H9 (cell line): ENCODE results near the gene DNASE1L2. TPM values are rescaled to one million over a fixed set of nuclear protein-coding genes. Genes with fewer than 3 reads are reported as not detected.

ENCODE experiments used
- DNase-seq: peaks from one replicate; pipeline ENCODE4 v3.0.0-alpha.2; 2017
- H2AFZ ChIP-seq: one replicate; pipeline ENCODE4 v1.6.1; 2013; ENCODE audit warnings: mild to moderate bottlenecking, low read length, control low read depth, moderate library complexity
- H2AK5ac ChIP-seq: 2 replicates; pipeline ENCODE4 v1.6.1; 2013; ENCODE audit warnings: low read length, control low read depth, mixed read lengths; ENCODE audit not compliant: insufficient read length
- H2BK120ac ChIP-seq: one replicate; pipeline ENCODE4 v1.6.1; 2013; ENCODE audit warnings: low read depth, mild to moderate bottlenecking, low read length, control low read depth, inconsistent platforms; ENCODE audit not compliant: poor library complexity, severe bottlenecking
- H2BK12ac ChIP-seq: 2 replicates; pipeline ENCODE4 v1.6.1; 2013; ENCODE audit warnings: low read length, control low read depth, mixed read lengths, low read depth; ENCODE audit not compliant: insufficient read length
- H2BK15ac ChIP-seq: 2 replicates; pipeline ENCODE4 v1.6.1; 2013; ENCODE audit warnings: low read depth, low read length, control low read depth
- H2BK20ac ChIP-seq: one replicate; pipeline ENCODE4 v1.6.1; 2013; ENCODE audit warnings: low read depth, mild to moderate bottlenecking, low read length, control low read depth, inconsistent platforms; ENCODE audit not compliant: poor library complexity, severe bottlenecking
- H2BK5ac ChIP-seq: 2 replicates; pipeline ENCODE4 v1.6.1; 2013; ENCODE audit warnings: low read length, control low read depth, mixed read lengths; ENCODE audit not compliant: insufficient read length
- H3K14ac ChIP-seq: 2 replicates; pipeline ENCODE4 v1.6.1; 2013; ENCODE audit warnings: low read length, control low read depth; ENCODE audit not compliant: insufficient read depth
- H3K18ac ChIP-seq: 2 replicates; pipeline ENCODE4 v1.6.1; 2013; ENCODE audit warnings: low read depth, mild to moderate bottlenecking, mixed read lengths, low read length, control low read depth; ENCODE audit not compliant: insufficient read length
- H3K23ac ChIP-seq: 2 replicates; pipeline ENCODE4 v1.6.1; 2013; ENCODE audit warnings: low read length, control low read depth, mixed read lengths, low read depth; ENCODE audit not compliant: insufficient read length
- H3K23me2 ChIP-seq: 2 replicates; pipeline ENCODE4 v1.6.1; 2013; ENCODE audit warnings: low read depth, mild to moderate bottlenecking, mixed read lengths, low read length, control low read depth; ENCODE audit not compliant: insufficient read length, poor library complexity, severe bottlenecking
- H3K27ac ChIP-seq: 2 replicates; pipeline ENCODE4 v1.5.1; 2013; ENCODE audit warnings: low read length, control low read depth, mixed read lengths, low read depth; ENCODE audit not compliant: insufficient read length
- H3K27me3 ChIP-seq: 2 replicates; pipeline ENCODE4 v1.6.1; 2013; ENCODE audit warnings: low read length, control low read depth, inconsistent platforms; ENCODE audit not compliant: insufficient read depth
- H3K4ac ChIP-seq: 2 replicates; pipeline ENCODE4 v1.6.1; 2013; ENCODE audit warnings: low read depth, mild to moderate bottlenecking, control low read depth, inconsistent platforms, low read length, moderate library complexity
- H3K4me1 ChIP-seq: 2 replicates; pipeline ENCODE4 v1.6.1; 2013; ENCODE audit warnings: low read length, control low read depth, inconsistent platforms; ENCODE audit not compliant: insufficient read depth
- H3K4me2 ChIP-seq: 2 replicates; pipeline ENCODE4 v1.6.1; 2013; ENCODE audit warnings: low read length, control low read depth, mixed read lengths; ENCODE audit not compliant: insufficient read length, insufficient read depth
- H3K56ac ChIP-seq: 2 replicates; pipeline ENCODE4 v1.6.1; 2013; ENCODE audit warnings: low read depth, mild to moderate bottlenecking, mixed read lengths, low read length, control low read depth; ENCODE audit not compliant: insufficient read length
- H3K79me1 ChIP-seq: 2 replicates; pipeline ENCODE4 v1.6.1; 2013; ENCODE audit warnings: low read depth, mild to moderate bottlenecking, moderate library complexity, low read length, control low read depth, inconsistent platforms; ENCODE audit not compliant: insufficient read depth, poor library complexity, severe bottlenecking
- H3K79me2 ChIP-seq: 2 replicates; pipeline ENCODE4 v1.6.1; 2013; ENCODE audit warnings: low read length, control low read depth, inconsistent platforms; ENCODE audit not compliant: insufficient read depth
- H3K9ac ChIP-seq: 2 replicates; pipeline ENCODE4 v1.6.1; 2013; ENCODE audit warnings: low read length, control low read depth, mixed read lengths; ENCODE audit not compliant: insufficient read length; ENCODE audit errors: extremely low read depth
- H3K9me3 ChIP-seq: one replicate; pipeline ENCODE4 v1.6.1; 2013; ENCODE audit warnings: low read depth, low read length, inconsistent platforms; ENCODE audit not compliant: control insufficient read depth
- H3T11ph ChIP-seq: one replicate; pipeline ENCODE4 v1.6.1; 2013; ENCODE audit warnings: mild to moderate bottlenecking, low read length, control low read depth, inconsistent platforms
- H4K20me1 ChIP-seq: one replicate; pipeline ENCODE4 v1.6.1; 2013; ENCODE audit not compliant: control insufficient read depth, insufficient read length, insufficient read depth
- H4K5ac ChIP-seq: 2 replicates; pipeline ENCODE4 v1.6.1; 2013; ENCODE audit warnings: low read depth, mild to moderate bottlenecking, mixed read lengths, low read length, control low read depth; ENCODE audit not compliant: insufficient read length
- H4K8ac ChIP-seq: replicated peaks from 2 replicates; pipeline ENCODE4 v1.6.1; 2013; ENCODE audit warnings: low read length, control low read depth, mixed read lengths, low read depth; ENCODE audit not compliant: insufficient read length
- H4K91ac ChIP-seq: 2 replicates; pipeline ENCODE4 v1.6.1; 2013; ENCODE audit warnings: low read depth, mild to moderate bottlenecking, moderate library complexity, mixed read lengths, low read length, control low read depth; ENCODE audit not compliant: insufficient read length
- H3K27ac Mint-ChIP-seq, 3 experiments: 2 replicates in 2 of 3; 3 replicates in 1 of 3; pipeline ENCODE4 v1.8.0; 2020 to 2021; ENCODE audit warnings: mixed read lengths in 3 of 3, mild to moderate bottlenecking in 1 of 3, moderate library complexity in 1 of 3
- H3K27me3 Mint-ChIP-seq: 2 replicates; pipeline ENCODE4 v1.8.0; 2021; ENCODE audit warnings: low read depth, mild to moderate bottlenecking, moderate library complexity, mixed read lengths
- H3K36me3 Mint-ChIP-seq, 3 experiments: 2 replicates in 2 of 3; 3 replicates in 1 of 3; pipeline ENCODE4 v1.8.0; 2020 to 2021; ENCODE audit warnings: low read depth in 3 of 3, mixed read lengths in 3 of 3; ENCODE audit not compliant: insufficient read depth in 1 of 3
- H3K4me1 Mint-ChIP-seq, 2 experiments: 2 replicates each; pipeline ENCODE4 v1.8.0; 2020; ENCODE audit warnings: mixed read lengths in 2 of 2
- H3K4me3 Mint-ChIP-seq, 2 experiments: 2 replicates in 1 of 2; 3 replicates in 1 of 2; pipeline ENCODE4 v1.8.0; 2020 to 2021; ENCODE audit warnings: mild to moderate bottlenecking in 2 of 2, mixed read lengths in 2 of 2, moderate library complexity in 1 of 2
- H3K9me3 Mint-ChIP-seq, 2 experiments: 2 replicates in 1 of 2; 3 replicates in 1 of 2; pipeline ENCODE4 v1.8.0; 2020; ENCODE audit warnings: mild to moderate bottlenecking in 2 of 2, mixed read lengths in 2 of 2, moderate library complexity in 1 of 2
- WGBS: extraction: QIAGEN DNeasy Blood & Tissue Kit; methylation state at CpG from one replicate; pipeline ENCODE4 v1.1.7; 2013; ENCODE audit warnings: missing lambda C conversion rate, low lambda C conversion rate, mixed read lengths; ENCODE audit not compliant: insufficient read length; ENCODE audit errors: extremely low coverage; 5-methylcytosine and 5-hydroxymethylcytosine counted together
- total RNA-seq: library from RNA; stranded (reverse); gene quantifications from 2 replicates; pipeline ENCODE4 v1.2.1, GENCODE V29; 2021
- TF ChIP-seq, protein P1 (sequence below): fragments of 200-600 bp; sonication (generic); conservative IDR thresholded peaks from 3 replicates; pipeline ENCODE4 v1.8.0; 2021; ENCODE audit warnings: antibody characterized with exemption, mild to moderate bottlenecking

DNASE1L2 gene
- total RNA-seq, 1 experiment from 2014 or later, result 2.5 TPM

DNA sequence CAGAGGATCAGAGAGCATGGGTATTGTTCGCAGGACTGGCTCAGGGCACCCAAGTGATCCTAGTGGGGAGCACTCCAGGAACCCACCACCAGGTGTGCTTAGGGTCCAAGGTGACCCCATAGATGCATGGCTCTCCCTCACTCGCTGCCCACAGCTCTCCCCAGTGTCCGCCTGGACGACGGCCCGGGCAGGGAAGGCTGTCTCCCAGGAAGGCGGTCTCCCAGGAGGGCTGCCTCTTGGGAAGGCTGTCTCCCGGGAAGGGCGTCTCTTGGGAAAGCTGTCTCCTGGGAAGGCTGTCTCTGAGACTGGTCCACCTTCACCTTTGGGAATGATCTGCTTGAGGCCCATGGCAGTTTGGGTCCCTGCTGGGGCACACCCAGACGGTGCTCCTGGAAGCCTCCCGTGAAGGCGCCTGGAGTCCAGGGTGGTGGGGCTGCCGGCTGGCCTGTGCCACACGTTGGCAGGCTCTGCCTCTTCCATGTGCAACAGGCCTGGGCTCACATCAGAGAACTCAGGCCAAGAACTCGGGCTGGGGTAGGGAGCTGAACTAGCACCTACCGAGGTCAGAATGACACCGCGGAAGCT lies 10.1 kb downstream of the DNASE1L2 start:
- Mint-ChIP-seq H3K4me3 (no peak overlapping the region), H3K27ac (peak overlapping the region in 1 of 3 experiments; percentile 35; a peak in 1 of 7 replicates), H3K36me3 (peaks cover 18 to 70% (median 53%) of the 10 kb centered on the region in 3 experiments; a peak in 6 of 7 replicates), H3K4me1 (peaks cover 0 to 3% of the 10 kb centered on the region in 2 experiments; a peak in 3 of 4 replicates), H3K27me3 (no peaks in the 10 kb centered on the region), H3K9me3 (no peaks in the 10 kb centered on the region; a peak in 1 of 5 replicates)
- no peak overlapping the region for H3K23ac ChIP-seq
- TF ChIP-seq, protein P1, sequence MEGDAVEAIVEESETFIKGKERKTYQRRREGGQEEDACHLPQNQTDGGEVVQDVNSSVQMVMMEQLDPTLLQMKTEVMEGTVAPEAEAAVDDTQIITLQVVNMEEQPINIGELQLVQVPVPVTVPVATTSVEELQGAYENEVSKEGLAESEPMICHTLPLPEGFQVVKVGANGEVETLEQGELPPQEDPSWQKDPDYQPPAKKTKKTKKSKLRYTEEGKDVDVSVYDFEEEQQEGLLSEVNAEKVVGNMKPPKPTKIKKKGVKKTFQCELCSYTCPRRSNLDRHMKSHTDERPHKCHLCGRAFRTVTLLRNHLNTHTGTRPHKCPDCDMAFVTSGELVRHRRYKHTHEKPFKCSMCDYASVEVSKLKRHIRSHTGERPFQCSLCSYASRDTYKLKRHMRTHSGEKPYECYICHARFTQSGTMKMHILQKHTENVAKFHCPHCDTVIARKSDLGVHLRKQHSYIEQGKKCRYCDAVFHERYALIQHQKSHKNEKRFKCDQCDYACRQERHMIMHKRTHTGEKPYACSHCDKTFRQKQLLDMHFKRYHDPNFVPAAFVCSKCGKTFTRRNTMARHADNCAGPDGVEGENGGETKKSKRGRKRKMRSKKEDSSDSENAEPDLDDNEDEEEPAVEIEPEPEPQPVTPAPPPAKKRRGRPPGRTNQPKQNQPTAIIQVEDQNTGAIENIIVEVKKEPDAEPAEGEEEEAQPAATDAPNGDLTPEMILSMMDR, result no peak
- H3K4ac ChIP-seq, result no peak overlapping the region
- H3T11ph ChIP-seq, result no peak overlapping the region
- H2BK20ac ChIP-seq, result no peak overlapping the region
- no peak overlapping the region for H2BK12ac ChIP-seq
- no peaks in the 10 kb centered on the region for H3K27me3 ChIP-seq
- H2BK5ac ChIP-seq, result no peak overlapping the region
- peaks cover 4% of the 10 kb centered on the region for H3K23me2 ChIP-seq
- H4K5ac ChIP-seq, result no peak overlapping the region
- no peak overlapping the region for H3K56ac ChIP-seq
- no peak overlapping the region for H3K14ac ChIP-seq
- no peak overlapping the region for H4K8ac ChIP-seq
- H3K4me1 ChIP-seq, result no peaks in the 10 kb centered on the region
- H4K20me1 ChIP-seq, result no peaks in the 10 kb centered on the region
- H3K9me3 ChIP-seq, result no peaks in the 10 kb centered on the region
- H2AFZ ChIP-seq, result no peak overlapping the region
- H2AK5ac ChIP-seq, result no peak overlapping the region
- no peak overlapping the region for H3K9ac ChIP-seq
- H2BK15ac ChIP-seq, result no peak overlapping the region
- H4K91ac ChIP-seq, result no peak overlapping the region
- no peak overlapping the region for H3K27ac ChIP-seq
- H3K79me2 ChIP-seq, result no peaks in the 10 kb centered on the region; the same call in 1 of the 2 replicates
- H2BK120ac ChIP-seq, result no peak overlapping the region
- no peak overlapping the region for H3K4me2 ChIP-seq
- no peak for DNase-seq
- H3K79me1 ChIP-seq, result no peaks in the 10 kb centered on the region
- WGBS, result no CpG with 5 or more reads among the region's 18 CpGs
- H3K18ac ChIP-seq, result no peak overlapping the region
